HepG2 (cell line): ENCODE measurements around the gene CRAMP1. TPM values are rescaled to one million over a fixed set of nuclear protein-coding genes. Genes with fewer than 3 reads are reported as not detected.

Experiments used
- HNRNPK ChIP-seq: fragments of 200-400 bp; formaldehyde crosslinking; IDR thresholded peaks from 2 replicates; pipeline ENCODE4 v1.6.1; 2018; ENCODE audit warnings: low read length, low read depth, moderate library complexity, mild to moderate bottlenecking; ENCODE audit not compliant: poor library complexity, severe bottlenecking
- SIX1 ChIP-seq: sonication (generic); formaldehyde crosslinking; IDR thresholded peaks from 2 replicates; pipeline ENCODE4 v1.4.0; 2020; ENCODE audit warnings: missing genetic modification reagents, borderline replicate concordance
- ZFP1 ChIP-seq: IDR thresholded peaks from 2 replicates; pipeline ENCODE4 v1.6.1; 2016
- ZNF251 ChIP-seq: sonication (generic); formaldehyde crosslinking; IDR thresholded peaks from 2 replicates; pipeline ENCODE4 v1.9.0; 2021; ENCODE audit warnings: mild to moderate bottlenecking, missing genetic modification reagents
- ZNF562 ChIP-seq: sonication (generic); formaldehyde crosslinking; IDR thresholded peaks from 2 replicates; pipeline ENCODE4 v1.8.0; 2022; ENCODE audit warnings: missing genetic modification reagents, borderline replicate concordance
- ZNF570 ChIP-seq: sonication (generic); formaldehyde crosslinking; IDR thresholded peaks from 2 replicates; pipeline ENCODE4 v1.4.0; 2020; ENCODE audit warnings: mild to moderate bottlenecking, missing genetic modification reagents, borderline replicate concordance
- ZNF841 ChIP-seq: sonication (generic); formaldehyde crosslinking; IDR thresholded peaks from 2 replicates; pipeline ENCODE4 v1.8.1; 2023; ENCODE audit warnings: missing genetic modification reagents, borderline replicate concordance
- polyA plus RNA-seq, 8 experiments: library from polyadenylated mRNA; depleted of rRNA in 3 of 8; stranded (reverse) in 7 of 8; unstranded in 1 of 8; fragments of >200 nt; fragmentation: Illumina TruSeq in 4 of 8; extraction: Trizol in 4 of 8; gene quantifications; 2 replicates each; pipeline versions ENCODE4 v1.2.1 to v1.2.3, GENCODE V29; 2011 to 2016; ENCODE audit warnings: low read depth in 4 of 8, missing spikeins in 1 of 8, mixed read lengths in 1 of 8; ENCODE audit not compliant: insufficient read depth in 1 of 8
- total RNA-seq, 5 experiments: library from RNA; depleted of rRNA; stranded (reverse); fragments of >200 nt; fragmentation: Illumina TruSeq; extraction: Trizol; gene quantifications; 2 replicates each; pipeline ENCODE4 v1.2.3, GENCODE V29; 2016; ENCODE audit warnings: low read depth in 1 of 5
- TF ChIP-seq, protein P1 (sequence below): sonication (generic); formaldehyde crosslinking; IDR thresholded peaks from 2 replicates; pipeline ENCODE4 v1.5.0; 2020; ENCODE audit warnings: mild to moderate bottlenecking, missing genetic modification reagents
- TF ChIP-seq, protein P2 (sequence below): IDR thresholded peaks from 2 replicates; pipeline ENCODE4 v1.6.1; 2012; ENCODE audit warnings: inconsistent platforms
- TF ChIP-seq, protein P3 (sequence below): sonication (generic); formaldehyde crosslinking; IDR thresholded peaks from 2 replicates; pipeline ENCODE4 v1.5.0; 2020; ENCODE audit warnings: mild to moderate bottlenecking, missing genetic modification reagents, borderline replicate concordance
- TF ChIP-seq, protein P4 (sequence below): sonication (generic); formaldehyde crosslinking; IDR thresholded peaks from 2 replicates; pipeline ENCODE4; 2020; ENCODE audit warnings: missing genetic modification reagents, mild to moderate bottlenecking, borderline replicate concordance

Gene CRAMP1
- total and polyA plus RNA-seq, 2 of the 13 experiments (the other 11 are each of a cell fraction or from before 2014, with no cell fraction given), result 6.8 to 9.7 TPM

DNA sequence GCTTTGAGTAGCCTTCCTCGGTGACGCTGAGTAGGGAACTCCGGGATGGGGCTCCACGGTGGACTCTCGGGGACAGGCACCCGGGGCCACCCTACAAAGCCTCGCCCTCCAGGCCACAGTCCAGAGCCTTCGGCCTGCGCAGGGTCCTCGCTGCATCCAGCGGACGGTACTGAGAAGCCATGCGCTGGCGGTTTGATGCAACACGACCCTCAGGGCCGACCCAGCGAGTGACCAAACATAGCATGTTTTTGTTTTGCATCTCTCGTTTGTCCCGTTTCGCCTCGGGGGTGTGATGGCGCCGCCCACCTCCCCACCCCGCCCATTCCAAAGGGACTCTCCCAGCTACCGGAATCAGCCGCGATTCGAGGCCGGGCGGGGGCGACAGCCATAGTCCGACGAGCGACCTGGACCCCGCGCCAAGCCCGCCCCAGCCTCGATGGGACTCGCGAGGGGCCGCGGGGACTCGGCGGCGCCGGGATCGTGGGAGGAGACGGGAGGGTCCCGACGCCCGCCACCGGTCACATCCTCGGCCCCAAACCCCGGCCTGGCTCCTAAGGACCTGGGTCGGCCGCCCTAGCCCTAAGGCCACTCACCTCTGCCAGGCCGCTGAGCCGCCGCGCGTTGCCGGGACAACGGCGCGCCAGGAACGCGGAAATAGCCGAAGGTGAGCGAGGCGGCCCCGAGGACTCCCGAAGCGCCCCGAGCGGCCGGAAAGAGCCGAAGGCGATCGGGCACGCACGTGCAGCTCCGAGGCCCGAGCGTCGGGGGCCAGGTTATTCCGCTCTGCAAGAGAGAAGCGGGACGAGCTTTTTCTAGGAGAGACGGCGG is 1.9 kb upstream of the CRAMP1 start (continued):
- TF ChIP-seq SIX1 (CRISPR knock-in tag) (peak; percentile 12; the same call in 1 of the 2 replicates), HNRNPK (no peak), ZNF251 (no peak), ZNF570 (CRISPR knock-in tag) (no peak), ZNF841 (no peak), ZNF562 (CRISPR knock-in tag) (no peak), ZFP1 (CRISPR knock-in tag) (peak; percentile 52; the same call in 1 of the 2 replicates)
- TF ChIP-seq, protein P1, sequence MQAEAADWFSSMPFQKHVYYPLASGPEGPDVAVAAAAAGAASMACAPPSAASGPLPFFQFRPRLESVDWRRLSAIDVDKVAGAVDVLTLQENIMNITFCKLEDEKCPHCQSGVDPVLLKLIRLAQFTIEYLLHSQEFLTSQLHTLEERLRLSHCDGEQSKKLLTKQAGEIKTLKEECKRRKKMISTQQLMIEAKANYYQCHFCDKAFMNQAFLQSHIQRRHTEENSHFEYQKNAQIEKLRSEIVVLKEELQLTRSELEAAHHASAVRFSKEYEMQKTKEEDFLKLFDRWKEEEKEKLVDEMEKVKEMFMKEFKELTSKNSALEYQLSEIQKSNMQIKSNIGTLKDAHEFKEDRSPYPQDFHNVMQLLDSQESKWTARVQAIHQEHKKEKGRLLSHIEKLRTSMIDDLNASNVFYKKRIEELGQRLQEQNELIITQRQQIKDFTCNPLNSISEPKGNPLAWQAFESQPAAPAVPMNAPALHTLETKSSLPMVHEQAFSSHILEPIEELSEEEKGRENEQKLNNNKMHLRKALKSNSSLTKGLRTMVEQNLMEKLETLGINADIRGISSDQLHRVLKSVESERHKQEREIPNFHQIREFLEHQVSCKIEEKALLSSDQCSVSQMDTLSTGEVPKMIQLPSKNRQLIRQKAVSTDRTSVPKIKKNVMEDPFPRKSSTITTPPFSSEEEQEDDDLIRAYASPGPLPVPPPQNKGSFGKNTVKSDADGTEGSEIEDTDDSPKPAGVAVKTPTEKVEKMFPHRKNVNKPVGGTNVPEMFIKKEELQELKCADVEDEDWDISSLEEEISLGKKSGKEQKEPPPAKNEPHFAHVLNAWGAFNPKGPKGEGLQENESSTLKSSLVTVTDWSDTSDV (CRISPR knock-in tag), result no peak
- TF ChIP-seq, protein P2, sequence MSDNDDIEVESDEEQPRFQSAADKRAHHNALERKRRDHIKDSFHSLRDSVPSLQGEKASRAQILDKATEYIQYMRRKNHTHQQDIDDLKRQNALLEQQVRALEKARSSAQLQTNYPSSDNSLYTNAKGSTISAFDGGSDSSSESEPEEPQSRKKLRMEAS, result peak; percentile 80
- TF ChIP-seq, protein P3, sequence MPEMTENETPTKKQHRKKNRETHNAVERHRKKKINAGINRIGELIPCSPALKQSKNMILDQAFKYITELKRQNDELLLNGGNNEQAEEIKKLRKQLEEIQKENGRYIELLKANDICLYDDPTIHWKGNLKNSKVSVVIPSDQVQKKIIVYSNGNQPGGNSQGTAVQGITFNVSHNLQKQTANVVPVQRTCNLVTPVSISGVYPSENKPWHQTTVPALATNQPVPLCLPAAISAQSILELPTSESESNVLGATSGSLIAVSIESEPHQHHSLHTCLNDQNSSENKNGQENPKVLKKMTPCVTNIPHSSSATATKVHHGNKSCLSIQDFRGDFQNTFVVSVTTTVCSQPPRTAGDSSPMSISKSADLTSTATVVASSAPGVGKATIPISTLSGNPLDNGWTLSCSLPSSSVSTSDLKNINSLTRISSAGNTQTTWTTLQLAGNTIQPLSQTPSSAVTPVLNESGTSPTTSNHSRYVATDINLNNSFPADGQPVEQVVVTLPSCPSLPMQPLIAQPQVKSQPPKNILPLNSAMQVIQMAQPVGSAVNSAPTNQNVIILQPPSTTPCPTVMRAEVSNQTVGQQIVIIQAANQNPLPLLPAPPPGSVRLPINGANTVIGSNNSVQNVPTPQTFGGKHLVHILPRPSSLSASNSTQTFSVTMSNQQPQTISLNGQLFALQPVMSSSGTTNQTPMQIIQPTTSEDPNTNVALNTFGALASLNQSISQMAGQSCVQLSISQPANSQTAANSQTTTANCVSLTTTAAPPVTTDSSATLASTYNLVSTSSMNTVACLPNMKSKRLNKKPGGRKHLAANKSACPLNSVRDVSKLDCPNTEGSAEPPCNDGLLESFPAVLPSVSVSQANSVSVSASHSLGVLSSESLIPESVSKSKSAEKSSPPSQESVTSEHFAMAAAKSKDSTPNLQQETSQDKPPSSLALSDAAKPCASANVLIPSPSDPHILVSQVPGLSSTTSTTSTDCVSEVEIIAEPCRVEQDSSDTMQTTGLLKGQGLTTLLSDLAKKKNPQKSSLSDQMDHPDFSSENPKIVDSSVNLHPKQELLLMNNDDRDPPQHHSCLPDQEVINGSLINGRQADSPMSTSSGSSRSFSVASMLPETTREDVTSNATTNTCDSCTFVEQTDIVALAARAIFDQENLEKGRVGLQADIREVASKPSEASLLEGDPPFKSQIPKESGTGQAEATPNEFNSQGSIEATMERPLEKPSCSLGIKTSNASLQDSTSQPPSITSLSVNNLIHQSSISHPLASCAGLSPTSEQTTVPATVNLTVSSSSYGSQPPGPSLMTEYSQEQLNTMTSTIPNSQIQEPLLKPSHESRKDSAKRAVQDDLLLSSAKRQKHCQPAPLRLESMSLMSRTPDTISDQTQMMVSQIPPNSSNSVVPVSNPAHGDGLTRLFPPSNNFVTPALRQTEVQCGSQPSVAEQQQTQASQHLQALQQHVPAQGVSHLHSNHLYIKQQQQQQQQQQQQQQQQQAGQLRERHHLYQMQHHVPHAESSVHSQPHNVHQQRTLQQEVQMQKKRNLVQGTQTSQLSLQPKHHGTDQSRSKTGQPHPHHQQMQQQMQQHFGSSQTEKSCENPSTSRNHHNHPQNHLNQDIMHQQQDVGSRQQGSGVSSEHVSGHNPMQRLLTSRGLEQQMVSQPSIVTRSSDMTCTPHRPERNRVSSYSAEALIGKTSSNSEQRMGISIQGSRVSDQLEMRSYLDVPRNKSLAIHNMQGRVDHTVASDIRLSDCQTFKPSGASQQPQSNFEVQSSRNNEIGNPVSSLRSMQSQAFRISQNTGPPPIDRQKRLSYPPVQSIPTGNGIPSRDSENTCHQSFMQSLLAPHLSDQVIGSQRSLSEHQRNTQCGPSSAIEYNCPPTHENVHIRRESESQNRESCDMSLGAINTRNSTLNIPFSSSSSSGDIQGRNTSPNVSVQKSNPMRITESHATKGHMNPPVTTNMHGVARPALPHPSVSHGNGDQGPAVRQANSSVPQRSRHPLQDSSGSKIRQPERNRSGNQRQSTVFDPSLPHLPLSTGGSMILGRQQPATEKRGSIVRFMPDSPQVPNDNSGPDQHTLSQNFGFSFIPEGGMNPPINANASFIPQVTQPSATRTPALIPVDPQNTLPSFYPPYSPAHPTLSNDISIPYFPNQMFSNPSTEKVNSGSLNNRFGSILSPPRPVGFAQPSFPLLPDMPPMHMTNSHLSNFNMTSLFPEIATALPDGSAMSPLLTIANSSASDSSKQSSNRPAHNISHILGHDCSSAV, result 0 out of 2 replicates have a peak, but pooled peaks have one; percentile 41
- TF ChIP-seq, protein P4, sequence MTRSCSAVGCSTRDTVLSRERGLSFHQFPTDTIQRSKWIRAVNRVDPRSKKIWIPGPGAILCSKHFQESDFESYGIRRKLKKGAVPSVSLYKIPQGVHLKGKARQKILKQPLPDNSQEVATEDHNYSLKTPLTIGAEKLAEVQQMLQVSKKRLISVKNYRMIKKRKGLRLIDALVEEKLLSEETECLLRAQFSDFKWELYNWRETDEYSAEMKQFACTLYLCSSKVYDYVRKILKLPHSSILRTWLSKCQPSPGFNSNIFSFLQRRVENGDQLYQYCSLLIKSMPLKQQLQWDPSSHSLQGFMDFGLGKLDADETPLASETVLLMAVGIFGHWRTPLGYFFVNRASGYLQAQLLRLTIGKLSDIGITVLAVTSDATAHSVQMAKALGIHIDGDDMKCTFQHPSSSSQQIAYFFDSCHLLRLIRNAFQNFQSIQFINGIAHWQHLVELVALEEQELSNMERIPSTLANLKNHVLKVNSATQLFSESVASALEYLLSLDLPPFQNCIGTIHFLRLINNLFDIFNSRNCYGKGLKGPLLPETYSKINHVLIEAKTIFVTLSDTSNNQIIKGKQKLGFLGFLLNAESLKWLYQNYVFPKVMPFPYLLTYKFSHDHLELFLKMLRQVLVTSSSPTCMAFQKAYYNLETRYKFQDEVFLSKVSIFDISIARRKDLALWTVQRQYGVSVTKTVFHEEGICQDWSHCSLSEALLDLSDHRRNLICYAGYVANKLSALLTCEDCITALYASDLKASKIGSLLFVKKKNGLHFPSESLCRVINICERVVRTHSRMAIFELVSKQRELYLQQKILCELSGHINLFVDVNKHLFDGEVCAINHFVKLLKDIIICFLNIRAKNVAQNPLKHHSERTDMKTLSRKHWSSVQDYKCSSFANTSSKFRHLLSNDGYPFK, result peak; percentile 50; the same call in 1 of the 2 replicates
